ENCODE results near the gene PPP1R27.

Gene PPP1R27

GRCh38 chr17:81860756-81861568, 26.1 kb upstream of the PPP1R27 start:
- peak; percentile 100 for DNase-seq (ENCODE audit: low read depth)

GRCh38 chr17:81859906-81860755, 25.3 kb upstream of the PPP1R27 start, which contains the start of gene P4HB:
P4HB (minus strand) TSS chr17:81860535; CDS start chr17:81860471, 64 bp downstream.
- DNase-seq (ENCODE audit: low read depth) = peak; percentile 45

- DNase-seq (ENCODE audit: low read depth) = peak; percentile 44
Observed at GRCh38 chr17:81858967-81859905, 24.4 kb upstream of the PPP1R27 start.

GRCh38 chr17:81858170-81858966, 23.5 kb upstream of the PPP1R27 start:
- no peak for DNase-seq (ENCODE audit: low read depth)

- no peak for DNase-seq (ENCODE audit: low read depth)
Observed at GRCh38 chr17:81854974-81855774, 20.3 kb upstream of the PPP1R27 start.

GRCh38 chr17:81852237-81852636, 17.4 kb upstream of the PPP1R27 start:
- no peak for DNase-seq (ENCODE audit: low read depth)

GRCh38 chr17:81851423-81851822, 16.6 kb upstream of the PPP1R27 start:
- no peak for DNase-seq (ENCODE audit: low read depth)

- DNase-seq (ENCODE audit: low read depth) = no peak
Observed at GRCh38 chr17:81849457-81849856, 14.6 kb upstream of the PPP1R27 start.

GRCh38 chr17:81846743-81847689, 12.2 kb upstream of the PPP1R27 start:
- DNase-seq (ENCODE audit: low read depth) = peak; percentile 31

- DNase-seq (ENCODE audit: low read depth) = no peak
Observed at GRCh38 chr17:81845881-81846742, 11.3 kb upstream of the PPP1R27 start.

GRCh38 chr17:81845361-81845760, 10.5 kb upstream of the PPP1R27 start:
- DNase-seq (ENCODE audit: low read depth) = no peak

GRCh38 chr17:81844887-81845286, 10.0 kb upstream of the PPP1R27 start:
- DNase-seq (ENCODE audit: low read depth) = no peak

GRCh38 chr17:81844327-81844851, 9.5 kb upstream of the PPP1R27 start:
- DNase-seq (ENCODE audit: low read depth) = no peak

GRCh38 chr17:81843713-81844326, 9.0 kb upstream of the PPP1R27 start:
- no peak for DNase-seq (ENCODE audit: low read depth)

GRCh38 chr17:81842725-81843504, 8.1 kb upstream of the PPP1R27 start:
- peak; percentile 46 for DNase-seq (ENCODE audit: low read depth)

- no peak for DNase-seq (ENCODE audit: low read depth)
Observed at GRCh38 chr17:81842378-81842724, 7.5 kb upstream of the PPP1R27 start.

GRCh38 chr17:81841866-81842265, 7.0 kb upstream of the PPP1R27 start:
- DNase-seq (ENCODE audit: low read depth) = no peak

Measured in ELR (cell line).